K562 (cell line): ENCODE data around the gene GPR162. TPM values are rescaled to one million over a fixed set of nuclear protein-coding genes. Genes with fewer than 3 reads are reported as not detected.

Experiments
- ATAC-seq: fragments of 200-7000 bp; cut with Tn5 transposase; 3 replicates; pipeline ENCODE4 v1.9.1; 2020; ENCODE audit warnings: moderate library complexity
- BruUV-seq: library from RNA; stranded (reverse); fragments of 400-500 nt; replicated peaks from 2 replicates; lab custom pipeline; 2021; lab: Mats Ljungman, UMichigan
- CTCF ChIA-PET: fragments of 300-600 bp; formaldehyde crosslinking; extraction: SDS; loops from one replicate; lab custom pipeline; 2021; ENCODE audit warnings: low intra/inter-chr PET ratio; lab: Yijun Ruan, JAX
- POLR2A ChIA-PET: fragments of 300-600, 350-650 bp; sonication (Branson Sonifier 250); formaldehyde crosslinking; extraction: SDS; loops from one replicate; lab custom pipeline; 2021; ENCODE audit warnings: antibody characterized with exemption, inconsistent platforms; lab: Yijun Ruan, JAX
- DNase-seq, 4 experiments: peaks; one replicate each; pipeline versions ENCODE4 v3.0.0 to v3.0.0-alpha.2; 2011 to 2018; ENCODE audit warnings: low spot score in 3 of 4, mixed read lengths in 3 of 4; ENCODE audit errors: extremely low read depth in 1 of 4
- FAIRE-seq: peaks from 2 replicates; lab custom pipeline; 2011; peaks lifted over from hg19 to GRCh38; lab: Jason Lieb, UNC
- H2AFZ ChIP-seq: 2 replicates; pipeline ENCODE4 v1.6.0; 2011; ENCODE audit warnings: low read depth, low read length, control low read depth, inconsistent platforms
- H3K27ac ChIP-seq: fragments of 200-600 bp; 3 replicates; pipeline ENCODE4 v1.8.0; 2011; ENCODE audit warnings: low read depth, mild to moderate bottlenecking, control low read depth, inconsistent platforms, low read length, moderate library complexity, mixed read lengths; ENCODE audit errors: extremely low read depth
- H3K27me3 ChIP-seq, 2 experiments: fragments of 300-600 bp in 1 of 2; 2 replicates in 1 of 2; 3 replicates in 1 of 2; pipeline versions ENCODE4 v1.6.0 to v1.8.0; 2011; ENCODE audit warnings: inconsistent platforms in 2 of 2, low read length in 2 of 2, mild to moderate bottlenecking in 1 of 2, mixed read lengths in 1 of 2, moderate library complexity in 1 of 2; ENCODE audit not compliant: control insufficient read depth in 2 of 2, insufficient read depth in 2 of 2
- H3K36me3 ChIP-seq: fragments of 300-600 bp; 3 replicates; pipeline ENCODE4 v1.8.0; 2011; ENCODE audit warnings: mild to moderate bottlenecking, low read length, inconsistent platforms; ENCODE audit not compliant: control insufficient read depth, insufficient read depth
- H3K4me1 ChIP-seq, 2 experiments: fragments of 200-600 bp in 1 of 2; replicated peaks in 1 of 2; 2 replicates in 1 of 2; 3 replicates in 1 of 2; pipeline versions ENCODE4 v1.5.1 to v1.8.0; 2011; ENCODE audit warnings: inconsistent platforms in 2 of 2, low read length in 2 of 2, mild to moderate bottlenecking in 1 of 2, mixed read lengths in 1 of 2, moderate library complexity in 1 of 2; ENCODE audit not compliant: control insufficient read depth in 2 of 2, insufficient read depth in 2 of 2
- H3K4me2 ChIP-seq: 2 replicates; pipeline ENCODE4 v1.6.1; 2011; ENCODE audit warnings: low read length, control low read depth, inconsistent platforms, mixed read lengths; ENCODE audit not compliant: insufficient read depth
- H3K4me3 ChIP-seq: fragments of 200-600 bp; sonication (generic), shearing (Covaris generic); 2 replicates; pipeline ENCODE4 v1.5.1; 2016; ENCODE audit warnings: control low read depth, inconsistent platforms
- H3K79me2 ChIP-seq: fragments of 200-600 bp; 3 replicates; pipeline ENCODE4 v1.8.0; 2011; ENCODE audit warnings: low read length, inconsistent platforms; ENCODE audit not compliant: control insufficient read depth, insufficient read depth
- H3K9ac ChIP-seq, 2 experiments: 2 replicates each; pipeline versions ENCODE4 v1.6.0 to v1.6.1; 2011; ENCODE audit warnings: low read depth in 2 of 2, low read length in 2 of 2, control low read depth in 1 of 2, inconsistent platforms in 1 of 2, mild to moderate bottlenecking in 1 of 2, mixed read lengths in 1 of 2; ENCODE audit not compliant: insufficient read depth in 1 of 2
- H3K9me1 ChIP-seq: one replicate; pipeline ENCODE4 v1.6.0; 2011; ENCODE audit warnings: inconsistent platforms, mild to moderate bottlenecking, low read length, moderate library complexity; ENCODE audit not compliant: control insufficient read depth, insufficient read depth
- H3K9me3 ChIP-seq: replicated peaks from 2 replicates; pipeline ENCODE4 v1.5.1; 2011; ENCODE audit warnings: low read depth, low read length, inconsistent platforms; ENCODE audit not compliant: control insufficient read depth, insufficient read depth
- H4K20me1 ChIP-seq: replicated peaks from 2 replicates; pipeline ENCODE4 v1.6.1; 2011; ENCODE audit warnings: low read length, inconsistent platforms, mixed read lengths; ENCODE audit not compliant: control insufficient read depth, insufficient read depth
- CBFB ChIP-seq: sonication (generic); formaldehyde crosslinking; IDR thresholded peaks from 2 replicates; pipeline ENCODE4 v1.4.0; 2020; ENCODE audit warnings: mild to moderate bottlenecking, missing genetic modification reagents
- CREB1 ChIP-seq, 2 experiments: sonication (generic) in 1 of 2; formaldehyde crosslinking in 1 of 2; IDR thresholded peaks; 2 replicates each; pipeline versions ENCODE4 v1.6.1 to v1.8.0; 2012 to 2022; ENCODE audit warnings: inconsistent platforms in 1 of 2, mild to moderate bottlenecking in 1 of 2, missing genetic modification reagents in 1 of 2, moderate library complexity in 1 of 2
- E4F1 ChIP-seq: fragments of 250-450 bp; sonication (Bioruptor Pico); IDR thresholded peaks from 2 replicates; pipeline ENCODE4 v1.5.0; 2021; ENCODE audit warnings: mild to moderate bottlenecking, borderline replicate concordance
- EP400 ChIP-seq: fragments of 450-650 bp; IDR thresholded peaks from 2 replicates; pipeline ENCODE4 v1.6.1; 2017; ENCODE audit warnings: antibody characterized with exemption, mild to moderate bottlenecking, moderate library complexity
- FOSL1 ChIP-seq: fragments of 200-800 bp; sonication (Bioruptor generic); conservative IDR thresholded peaks from 2 replicates; pipeline ENCODE4 v1.6.1; 2016; ENCODE audit warnings: missing genetic modification characterization, missing compliant biosample characterization
- MAX ChIP-seq: sonication (generic); formaldehyde crosslinking; IDR thresholded peaks from 2 replicates; pipeline ENCODE4 v1.9.0; 2022; ENCODE audit warnings: mild to moderate bottlenecking, missing genetic modification reagents
- NCOR1 ChIP-seq: fragments of 450-650 bp; IDR thresholded peaks from 2 replicates; pipeline ENCODE4 v1.6.1; 2016; ENCODE audit warnings: mild to moderate bottlenecking, moderate library complexity
- NEUROD1 ChIP-seq: fragments of 150-350 bp; IDR thresholded peaks from 2 replicates; pipeline ENCODE4 v1.6.1; 2014; ENCODE audit warnings: borderline replicate concordance, low read length, low read depth; ENCODE audit not compliant: partially characterized antibody
- PKNOX1 ChIP-seq: fragments of 450-650 bp; IDR thresholded peaks from 2 replicates; pipeline ENCODE4 v1.6.1; 2016
- RBFOX2 ChIP-seq: fragments of 200-400 bp; formaldehyde crosslinking; IDR thresholded peaks from 2 replicates; pipeline ENCODE4 v1.6.1; 2017; ENCODE audit warnings: low read depth, mild to moderate bottlenecking, low read length, moderate library complexity
- SIN3A ChIP-seq, 2 experiments: fragments of 150-350 bp in 1 of 2; IDR thresholded peaks; 2 replicates each; pipeline ENCODE4 v1.6.1; 2011 to 2016; ENCODE audit warnings: borderline replicate concordance in 2 of 2, low read depth in 2 of 2, low read length in 2 of 2, mild to moderate bottlenecking in 2 of 2, moderate library complexity in 2 of 2; ENCODE audit not compliant: control insufficient read depth in 1 of 2
- SMARCA4 ChIP-seq: fragments of 450-650 bp; IDR thresholded peaks from 2 replicates; pipeline ENCODE4 v1.6.1; 2016
- ZNF280B ChIP-seq: fragments of 250-450 bp; sonication (Bioruptor Pico); IDR thresholded peaks from 2 replicates; pipeline ENCODE4 v1.5.1; 2021; ENCODE audit warnings: mild to moderate bottlenecking
- ZNF444 ChIP-seq: fragments of 250-450 bp; sonication (Bioruptor Pico); IDR thresholded peaks from 2 replicates; pipeline ENCODE4 v1.4.0; 2020; ENCODE audit warnings: mild to moderate bottlenecking, moderate library complexity
- WGBS: fragments of 100-300 bp; shearing (Covaris generic); methylation state at CpG from one replicate; pipeline ENCODE4 v1.1.6; 2016; ENCODE audit warnings: low coverage, mixed read lengths; ENCODE audit not compliant: insufficient coverage; ENCODE audit errors: missing lambda C conversion rate; 5-methylcytosine and 5-hydroxymethylcytosine counted together
- in situ Hi-C: fragments of 300-500 bp; cut with MboI; formaldehyde crosslinking; loops from 4 replicates; pipeline ENCODE4 v1.15.0; 2018; ENCODE audit warnings: inconsistent platforms, mixed read lengths
- intact Hi-C: fragments of 100-400 bp; cut with micrococcal nuclease; formaldehyde crosslinking; loops from 2 replicates; pipeline ENCODE4 v1.14.2; 2022
- polyA plus RNA-seq, 8 experiments: library from polyadenylated mRNA; depleted of rRNA in 4 of 8; stranded (reverse) in 5 of 8; unstranded in 3 of 8; fragments of >200 nt; fragmentation: Nextera tagmentation in 2 of 8; fragmentation: Illumina TruSeq in 1 of 8; extraction: Ambion mirVana in 2 of 8; extraction: Trizol in 1 of 8; gene quantifications; 2 replicates each; pipeline versions ENCODE4 v1.2.1 to v1.2.3, GENCODE V29; 2011 to 2014; ENCODE audit warnings: inconsistent platforms in 1 of 8, missing spikeins in 1 of 8
- total RNA-seq, 7 experiments: library from RNA; depleted of rRNA in 6 of 7; stranded (reverse); fragments of >200 nt in 6 of 7; fragmentation: Illumina TruSeq in 2 of 7; extraction: Trizol in 2 of 7; gene quantifications; 2 replicates each; pipeline versions ENCODE4 v1.2.1 to v1.2.3, GENCODE V29; 2011 to 2021; ENCODE audit warnings: low replicate concordance in 1 of 7

The GPR162 gene
- total and polyA plus RNA-seq, 9 of the 15 experiments (the other 6 are each of a cell fraction or from before 2014, with no cell fraction given): 0.65 to 1.8 (median 1.1) TPM; not detected in 2

GRCh38 chr12:6850796-6851152, 29.2 kb downstream of the GPR162 start (continued):
- TF ChIP-seq E4F1 (CRISPR knock-in tag) (no peak), ZNF444 (CRISPR knock-in tag) (no peak), FOSL1 (peak; percentile 73; the same call in 1 of the 2 replicates), SMARCA4 (0 out of 2 replicates have a peak, but pooled peaks have one; percentile 11)

- POLR2A ChIA-PET: interaction anchor here (0.6 to 7.4 kb wide), 14 partner anchors 7 to 317 kb away, joined by 3 to 174 read pairs (median 4); partner anchors contain the start of genes C12orf57, COPS7A, GAPDH and GNB3
- H3K27me3 ChIP-seq: no peaks in the 10 kb centered on the region
- H3K79me2 ChIP-seq: peaks cover 53% of the 10 kb centered on the region
- in situ Hi-C loops (no loop called here), intact Hi-C loops (no loop called here)
- H3K4me3 ChIP-seq: peak within 1 kb of the TSS; percentile 79
- peak; percentile 99 for FAIRE-seq
- peak; percentile 94 to 98 (median 96) for DNase-seq
- ATAC-seq: peak; percentile 86
- H3K4me2 ChIP-seq: peak within 1 kb of the TSS; percentile 88
- peak within 1 kb of the TSS; percentile 87 for H3K27ac ChIP-seq
- H3K9me3 ChIP-seq: no peaks in the 10 kb centered on the region
- peaks cover 12 to 18% of the 10 kb centered on the region in 2 experiments; a peak in 4 of 5 replicates for H3K4me1 ChIP-seq
- H2AFZ ChIP-seq: peak within 1 kb of the TSS; percentile 87
- CTCF ChIA-PET: no interaction called here
- peaks cover 3% of the 10 kb centered on the region for H3K9me1 ChIP-seq
- BruUV-seq: no TSS peak
- H3K36me3 ChIP-seq: peaks cover 67% of the 10 kb centered on the region; the same call in 2 of the 3 replicates
- H4K20me1 ChIP-seq: no peaks in the 10 kb centered on the region; the same call in 1 of the 2 replicates
- H3K9ac ChIP-seq: peak within 1 kb of the TSS; percentile 89 to 96
- WGBS: 0% methylated on average over 33 of the region's 37 CpGs
- TF ChIP-seq RBFOX2: peak; percentile 10
- TF ChIP-seq SIN3A (IDR thresholded peaks at IDR 0.05; ENCODE audit: borderline replicate concordance in 2 of 2, control insufficient read depth in 1 of 2, low read depth in 2 of 2, low read length in 2 of 2): peak; percentile 86 to 92; a peak in 3 of 4 replicates
- TF ChIP-seq ZNF280B (CRISPR knock-in tag): no peak
- TF ChIP-seq CBFB (CRISPR knock-in tag): no peak; the same call in 1 of the 2 replicates
- peak; percentile 94 for TF ChIP-seq EP400
- TF ChIP-seq PKNOX1: peak; percentile 99
- peak; percentile 55; the same call in 1 of the 2 replicates for TF ChIP-seq CREB1 (IDR thresholded peaks at IDR 0.05)
- peak; percentile 87 for TF ChIP-seq CREB1 (CRISPR knock-in tag; IDR thresholded peaks at IDR 0.05)
- peak; percentile 93 for TF ChIP-seq NEUROD1
- peak; percentile 65; the same call in 1 of the 2 replicates for TF ChIP-seq MAX (CRISPR knock-in tag)
- TF ChIP-seq NCOR1: no peak
Observed at GRCh38 chr12:6851153-6851920, 29.7 kb downstream of the GPR162 start, which contains the start of gene CDCA3. TSS of gene CDCA3 (minus strand) at chr12:6851286. CDS start at chr12:6850952, 334 bp downstream.
